ENCODE measurements around the gene NACAD.

- TF ChIP-seq CTCF (IDR thresholded peaks at IDR 0.05) (no peak), EP300 (IDR thresholded peaks at IDR 0.05) (no peak), POLR2A (IDR thresholded peaks at IDR 0.05) (no peak), POLR2AphosphoS5 (IDR thresholded peaks at IDR 0.05) (no peak)
These were observed 44.4 kb downstream of the NACAD start for GRCh38 chr7:45044338-45044737.

Measured in stomach (tissue), 4 donors.